CD14-positive monocyte (primary cell): ENCODE measurements around the gene HSPA1L. TPM values are rescaled to one million over a fixed set of nuclear protein-coding genes. Genes with fewer than 3 reads are reported as not detected.

Source experiments
- DNase-seq, 3 donors: peaks; one replicate each; pipeline ENCODE4 v3.0.0-alpha.2; 2011 to 2022
- H2AFZ ChIP-seq: 2 replicates; pipeline ENCODE4 v1.6.0; 2012; ENCODE audit warnings: mild to moderate bottlenecking, low read depth, low read length, inconsistent platforms; ENCODE audit not compliant: insufficient read depth, poor library complexity, severe bottlenecking
- H3K27ac ChIP-seq, 2 donors: 1 replicate in 1 of 2; 2 replicates in 1 of 2; pipeline ENCODE4 v1.5.1; 2012 to 2013; ENCODE audit warnings: low read length in 2 of 2, control low read depth in 1 of 2, inconsistent platforms in 1 of 2, low read depth in 1 of 2, mild to moderate bottlenecking in 1 of 2
- H3K27me3 ChIP-seq, 2 donors: one replicate each; pipeline versions ENCODE4 v1.6.0 to v1.6.1; 2011 to 2013; ENCODE audit warnings: low read length in 2 of 2; ENCODE audit not compliant: control insufficient read depth in 2 of 2, insufficient read depth in 2 of 2
- H3K36me3 ChIP-seq, 2 donors: replicated peaks in 1 of 2; 1 replicate in 1 of 2; 2 replicates in 1 of 2; pipeline versions ENCODE4 v1.5.1 to v1.6.1; 2012 to 2013; ENCODE audit warnings: low read length in 2 of 2, control low read depth in 1 of 2, inconsistent platforms in 1 of 2, mild to moderate bottlenecking in 1 of 2; ENCODE audit not compliant: insufficient read depth in 2 of 2, control insufficient read depth in 1 of 2
- H3K4me1 ChIP-seq, 2 donors: 1 replicate in 1 of 2; 2 replicates in 1 of 2; pipeline versions ENCODE4 v1.5.1 to v1.6.1; 2012 to 2013; ENCODE audit warnings: low read length in 2 of 2, control low read depth in 1 of 2, inconsistent platforms in 1 of 2, mild to moderate bottlenecking in 1 of 2, moderate library complexity in 1 of 2; ENCODE audit not compliant: insufficient read depth in 2 of 2, control insufficient read depth in 1 of 2
- H3K4me2 ChIP-seq: replicated peaks from 2 replicates; pipeline ENCODE3; 2012; ENCODE audit warnings: low read length, moderate library complexity, mild to moderate bottlenecking; ENCODE audit not compliant: poor library complexity, severe bottlenecking; ENCODE audit errors: extremely low read depth
- H3K4me3 ChIP-seq, 3 experiments: fragments of 200-600 bp in 1 of 3; sonication (generic) in 1 of 3; replicated peaks in 1 of 3; 1 replicate in 2 of 3; 2 replicates in 1 of 3; pipeline ENCODE4 v1.5.1; 2011 to 2013; ENCODE audit warnings: low read length in 3 of 3, mild to moderate bottlenecking in 3 of 3, control low read depth in 2 of 3, low read depth in 2 of 3, inconsistent platforms in 1 of 3, moderate library complexity in 1 of 3
- H3K79me2 ChIP-seq: 2 replicates; pipeline ENCODE4 v1.6.0; 2012; ENCODE audit warnings: mild to moderate bottlenecking, control low read depth, inconsistent platforms, low read length, moderate library complexity; ENCODE audit not compliant: insufficient read depth
- H3K9ac ChIP-seq: 2 replicates; pipeline ENCODE4 v1.6.0; 2017; ENCODE audit warnings: low read length, mild to moderate bottlenecking; ENCODE audit not compliant: insufficient read depth, poor library complexity, severe bottlenecking
- H3K9me3 ChIP-seq, 2 donors: replicated peaks in 1 of 2; 1 replicate in 1 of 2; 2 replicates in 1 of 2; pipeline versions ENCODE4 v1.5.1 to v1.6.1; 2012 to 2013; ENCODE audit warnings: low read length in 2 of 2, control low read depth in 1 of 2; ENCODE audit not compliant: control insufficient read depth in 1 of 2, insufficient read depth in 1 of 2
- H4K20me1 ChIP-seq: 2 replicates; pipeline ENCODE4 v1.6.0; 2012; ENCODE audit warnings: mild to moderate bottlenecking, low read length, control low read depth, moderate library complexity; ENCODE audit not compliant: insufficient read depth
- H3K27ac Mint-ChIP-seq, 7 donors: one replicate each; pipeline ENCODE4 v1.8.0; 2020; ENCODE audit warnings: mild to moderate bottlenecking in 7 of 7, mixed read lengths in 7 of 7, moderate library complexity in 6 of 7, inconsistent platforms in 2 of 7
- H3K27me3 Mint-ChIP-seq, 3 donors: one replicate each; pipeline ENCODE4 v1.8.0; 2021 to 2022; ENCODE audit warnings: low read depth in 3 of 3, mild to moderate bottlenecking in 3 of 3, mixed read lengths in 3 of 3, moderate library complexity in 3 of 3, inconsistent platforms in 1 of 3
- H3K36me3 Mint-ChIP-seq, 2 donors: one replicate each; pipeline ENCODE4 v1.8.0; 2020; ENCODE audit warnings: mixed read lengths in 2 of 2, inconsistent platforms in 1 of 2, mild to moderate bottlenecking in 1 of 2
- H3K4me1 Mint-ChIP-seq: one replicate; pipeline ENCODE4 v1.8.0; 2020; ENCODE audit warnings: mild to moderate bottlenecking, mixed read lengths
- H3K4me3 Mint-ChIP-seq, 2 donors: one replicate each; pipeline ENCODE4 v1.8.0; 2020; ENCODE audit warnings: mild to moderate bottlenecking in 2 of 2, mixed read lengths in 2 of 2, moderate library complexity in 1 of 2
- H3K9me3 Mint-ChIP-seq, 7 donors: one replicate each; pipeline ENCODE4 v1.8.0; 2020 to 2022; ENCODE audit warnings: mixed read lengths in 7 of 7, mild to moderate bottlenecking in 6 of 7, moderate library complexity in 6 of 7, inconsistent platforms in 2 of 7
- CTCF ChIP-seq: fragments of 200-600 bp; IDR thresholded peaks from one replicate; pipeline ENCODE4 v1.8.0; 2022; ENCODE audit warnings: antibody characterized with exemption, mild to moderate bottlenecking
- WGBS: methylation state at CpG from one replicate; pipeline ENCODE4 v1.1.5; 2013; ENCODE audit warnings: missing lambda C conversion rate; ENCODE audit not compliant: insufficient coverage; 5-methylcytosine and 5-hydroxymethylcytosine counted together
- intact Hi-C, 2 donors: fragments of 100-400 bp; cut with micrococcal nuclease; formaldehyde crosslinking; loops; one replicate each; pipeline versions ENCODE4 v1.15.0 to v1.15.1; 2023
- polyA plus RNA-seq, 3 donors: library from polyadenylated mRNA; depleted of rRNA in 1 of 3; unstranded in 2 of 3; stranded (reverse) in 1 of 3; fragments of 300-500 nt in 2 of 3; fragments of >200 nt in 1 of 3; fragmentation: Illumina TruSeq in 2 of 3; gene quantifications; 1 replicate in 2 of 3; 2 replicates in 1 of 3; pipeline ENCODE4 v1.2.3, GENCODE V29; 2012 to 2021

Gene HSPA1L
- polyA plus RNA-seq, 3 donors: 0.53 to 0.72 (median 0.55) TPM

- Mint-ChIP-seq H3K9me3 (no peaks in the 10 kb centered on the region), H3K4me3 (no peak within 1 kb of the TSS), H3K36me3 (peaks cover 37 to 56% of the 10 kb centered on the region in 2 donors), H3K27ac (peak within 1 kb of the TSS in 5 of 7 donors; percentile 15 to 31 (median 21)), H3K4me1 (peaks cover 5% of the 10 kb centered on the region), H3K27me3 (peaks cover 1 to 11% (median 1%) of the 10 kb centered on the region in 3 donors)
- H3K9ac ChIP-seq: no peak within 1 kb of the TSS
- no peaks in the 10 kb centered on the region for H3K27me3 ChIP-seq
- no peak within 1 kb of the TSS for H3K4me2 ChIP-seq
- no peak within 1 kb of the TSS for H3K4me3 ChIP-seq
- WGBS: 67% methylated on average over 1 of the region's 4 CpGs
- H3K9me3 ChIP-seq: no peaks in the 10 kb centered on the region
- intact Hi-C loops: no loop called here
- no peak for DNase-seq
- no peaks in the 10 kb centered on the region for H3K79me2 ChIP-seq
- no peak within 1 kb of the TSS for H3K27ac ChIP-seq
- TF ChIP-seq CTCF: no peak
- H3K36me3 ChIP-seq: peaks cover 18 to 50% of the 10 kb centered on the region in 2 donors
- H2AFZ ChIP-seq: no peak within 1 kb of the TSS
- no peaks in the 10 kb centered on the region for H4K20me1 ChIP-seq
- peaks cover 2% of the 10 kb centered on the region in 2 donors for H3K4me1 ChIP-seq
These were observed 52.7 kb downstream of the HSPA1L start, which contains the start of gene SAPCD1 for GRCh38 chr6:31762356-31762755. Gene SAPCD1, plus strand, starts transcription at chr6:31762656. Its CDS starts 399 bp downstream, at chr6:31763055.

- Mint-ChIP-seq H3K36me3 (peaks cover 37 to 56% of the 10 kb centered on the region in 2 donors), H3K9me3 (no peaks in the 10 kb centered on the region), H3K4me1 (no peaks in the 10 kb centered on the region), H3K27me3 (peaks cover 1 to 10% (median 1%) of the 10 kb centered on the region in 3 donors), H3K27ac (no peak overlapping the region), H3K4me3 (no peak overlapping the region)
- no peak for DNase-seq
- H3K4me1 ChIP-seq: no peaks in the 10 kb centered on the region
- WGBS: 93% methylated on average over 6 of the region's 8 CpGs
- H3K9me3 ChIP-seq: no peaks in the 10 kb centered on the region
- H3K36me3 ChIP-seq: peaks cover 18 to 50% of the 10 kb centered on the region in 2 donors
- no peaks in the 10 kb centered on the region for H3K27me3 ChIP-seq
- H3K4me3 ChIP-seq: no peak overlapping the region
- H2AFZ ChIP-seq: no peak overlapping the region
- intact Hi-C loops: no loop called here
- no peak overlapping the region for H3K9ac ChIP-seq
- H3K4me2 ChIP-seq: no peak overlapping the region
- no peaks in the 10 kb centered on the region for H4K20me1 ChIP-seq
- no peak for TF ChIP-seq CTCF
- no peaks in the 10 kb centered on the region for H3K79me2 ChIP-seq
- H3K27ac ChIP-seq: no peak overlapping the region
These were observed 53.7 kb downstream of the HSPA1L start for GRCh38 chr6:31761343-31761742.
